GM23248 (cell line): Measurements from ENCODE around the gene SDHAF1. TPM values are rescaled to one million over a fixed set of nuclear protein-coding genes. Genes with fewer than 3 reads are reported as not detected.
A peak's percentile ranks its signal among the peaks of the same experiment; 100 is the strongest.
"Not testable (repeated sequence)": the region's sequence is repeated elsewhere in the genome, so short reads cannot be mapped to it uniquely, and the experiment has no call there.

ENCODE experiments used
- DNase-seq: peaks from one replicate; pipeline ENCODE4 v3.0.0-alpha.2; 2015
- H2AFZ ChIP-seq: fragments of 200-600 bp; sonication (generic); 2 replicates; pipeline ENCODE4 v1.6.1; 2016; ENCODE audit warnings: antibody characterized with exemption
- H3F3A ChIP-seq: fragments of 200-600 bp; sonication (generic); 2 replicates; pipeline ENCODE4 v1.6.1; 2016; ENCODE audit warnings: mild to moderate bottlenecking, antibody characterized with exemption, mixed run types; ENCODE audit not compliant: insufficient read depth
- H3K27ac ChIP-seq: fragments of 200-600 bp; sonication (generic); 2 replicates; pipeline ENCODE4 v1.5.1; 2016; ENCODE audit warnings: mild to moderate bottlenecking
- H3K27me3 ChIP-seq: fragments of 200-600 bp; sonication (generic); replicated peaks from 2 replicates; pipeline ENCODE4 v1.6.1; 2016; ENCODE audit warnings: mild to moderate bottlenecking; ENCODE audit not compliant: insufficient read depth
- H3K36me3 ChIP-seq: fragments of 200-600 bp; sonication (generic); 2 replicates; pipeline ENCODE4 v1.6.1; 2016; ENCODE audit warnings: low read depth, mild to moderate bottlenecking
- H3K4me1 ChIP-seq: fragments of 200-600 bp; sonication (generic); 2 replicates; pipeline ENCODE4 v1.6.1; 2016; ENCODE audit warnings: mild to moderate bottlenecking; ENCODE audit not compliant: insufficient read depth
- H3K4me2 ChIP-seq: fragments of 200-600 bp; sonication (generic); one replicate; pipeline ENCODE4 v1.6.1; 2016; ENCODE audit warnings: mild to moderate bottlenecking; ENCODE audit not compliant: unreplicated experiment
- H3K4me3 ChIP-seq: fragments of 200-600 bp; sonication (generic); 2 replicates; pipeline ENCODE4 v1.5.1; 2016; ENCODE audit warnings: mild to moderate bottlenecking
- H3K79me2 ChIP-seq: fragments of 200-600 bp; sonication (generic); 2 replicates; pipeline ENCODE4 v1.6.1; 2016; ENCODE audit warnings: mild to moderate bottlenecking; ENCODE audit not compliant: insufficient read depth
- H3K9ac ChIP-seq: fragments of 200-600 bp; sonication (generic); 2 replicates; pipeline ENCODE4 v1.6.1; 2016; ENCODE audit warnings: mild to moderate bottlenecking
- H3K9me2 ChIP-seq: fragments of 200-600 bp; sonication (generic); 2 replicates; pipeline ENCODE4 v1.6.1; 2016; ENCODE audit warnings: mixed run types, mild to moderate bottlenecking, moderate library complexity; ENCODE audit not compliant: insufficient read depth
- H3K9me3 ChIP-seq: fragments of 200-600 bp; sonication (generic); one replicate; pipeline ENCODE4 v1.6.1; 2017; ENCODE audit warnings: low read depth
- H4K20me1 ChIP-seq: fragments of 200-600 bp; sonication (generic); 2 replicates; pipeline ENCODE4 v1.6.0; 2016; ENCODE audit not compliant: insufficient read depth
- EZH2 ChIP-seq: fragments of 200-600 bp; sonication (generic); IDR thresholded peaks from 2 replicates; pipeline ENCODE4 v1.6.1; 2018; ENCODE audit warnings: antibody characterized with exemption, mild to moderate bottlenecking; ENCODE audit not compliant: insufficient read depth, poor library complexity, severe bottlenecking
- EZH2phosphoT487 ChIP-seq: fragments of 200-600 bp; sonication (generic); IDR thresholded peaks from 2 replicates; pipeline ENCODE4 v1.6.1; 2018; ENCODE audit warnings: antibody characterized with exemption, moderate library complexity, mild to moderate bottlenecking, low read depth; ENCODE audit not compliant: insufficient read depth
- WGBS, 2 experiments: methylation state at CpG; one replicate each; pipeline ENCODE4 v1.1.6; 2015 to 2017; ENCODE audit warnings: low lambda C conversion rate in 2 of 2, low coverage in 1 of 2; ENCODE audit errors: missing lambda C conversion rate in 2 of 2; 5-methylcytosine and 5-hydroxymethylcytosine counted together
- in situ Hi-C: fragments of 300-500 bp; cut with MboI; formaldehyde crosslinking; loops from 2 replicates; pipeline ENCODE4 v1.15.0; 2020
- polyA plus RNA-seq: library from polyadenylated mRNA; unstranded; fragments of >200 nt; fragmentation: Nextera tagmentation; extraction: Ambion mirVana; gene quantifications from 2 replicates; pipeline ENCODE4 v1.2.1, GENCODE V29; 2016
- total RNA-seq: library from RNA; depleted of rRNA; stranded (reverse); fragments of >200 nt; shearing (Covaris generic); gene quantifications from 2 replicates; pipeline ENCODE4 v1.2.3, GENCODE V29; 2014

SDHAF1 gene
- total and polyA plus RNA-seq, 2 experiments from 2014 or later = 17.2 to 49.7 TPM

DNA sequence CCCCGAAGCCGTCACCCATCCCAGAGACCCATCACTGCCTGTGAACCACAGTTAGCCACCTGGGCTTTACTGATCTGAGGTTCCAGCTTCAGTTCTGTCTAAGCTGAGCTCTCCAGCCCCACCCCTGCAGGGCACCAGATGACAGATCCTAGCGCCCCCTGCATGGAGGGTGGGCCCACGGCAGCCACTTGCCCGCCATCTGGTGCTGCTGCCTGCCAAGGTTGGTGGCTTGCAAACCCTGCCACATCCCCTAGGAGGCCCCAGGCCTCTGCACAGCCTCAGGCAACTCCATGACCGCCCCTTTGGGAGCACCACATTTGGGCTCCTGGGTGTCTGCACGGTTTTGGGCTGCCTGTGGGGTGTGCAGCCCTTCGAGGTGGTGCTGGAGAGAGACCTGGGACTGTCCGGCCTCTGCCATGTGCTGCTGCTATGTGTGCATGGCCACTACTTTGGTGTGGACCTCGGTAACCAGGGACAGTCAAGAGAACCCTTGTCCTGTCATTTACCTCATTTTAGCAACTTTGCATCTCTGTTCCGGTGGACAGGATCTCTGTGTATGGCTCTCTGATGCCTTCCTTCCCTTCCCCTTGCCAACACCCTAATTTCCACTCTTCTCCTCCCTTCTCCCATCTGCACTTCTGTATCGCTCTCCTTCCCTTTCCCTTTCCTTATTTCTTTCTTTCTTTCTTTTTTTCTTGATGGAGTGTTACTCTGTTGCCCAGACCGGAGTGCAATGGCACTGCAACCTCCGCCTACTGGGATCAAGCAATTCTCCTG is 17.4 kb upstream of the SDHAF1 start:
- 30 to 39% methylated on average over 14 of the region's 14 CpGs for WGBS, 2 experiments
- H3K4me1 ChIP-seq = no peaks in the 10 kb centered on the region
- H3K27me3 ChIP-seq = no peaks in the 10 kb centered on the region
- H3K4me2 ChIP-seq = no peak overlapping the region
- no peak overlapping the region for H3K9ac ChIP-seq
- peak; percentile 6 for DNase-seq
- no peaks in the 10 kb centered on the region for H3K9me3 ChIP-seq
- H2AFZ ChIP-seq = no peak overlapping the region
- no peak overlapping the region for H3K4me3 ChIP-seq
- no peaks in the 10 kb centered on the region for H3K36me3 ChIP-seq
- in situ Hi-C loops = no loop called here
- no peaks in the 10 kb centered on the region for H3F3A ChIP-seq
- H3K79me2 ChIP-seq = no peaks in the 10 kb centered on the region
- H4K20me1 ChIP-seq = no peaks in the 10 kb centered on the region
- TF ChIP-seq EZH2 (no peak), EZH2phosphoT487 (no peak)
- H3K27ac ChIP-seq = no peak overlapping the region
- H3K9me2 ChIP-seq = no peaks in the 10 kb centered on the region

DNA sequence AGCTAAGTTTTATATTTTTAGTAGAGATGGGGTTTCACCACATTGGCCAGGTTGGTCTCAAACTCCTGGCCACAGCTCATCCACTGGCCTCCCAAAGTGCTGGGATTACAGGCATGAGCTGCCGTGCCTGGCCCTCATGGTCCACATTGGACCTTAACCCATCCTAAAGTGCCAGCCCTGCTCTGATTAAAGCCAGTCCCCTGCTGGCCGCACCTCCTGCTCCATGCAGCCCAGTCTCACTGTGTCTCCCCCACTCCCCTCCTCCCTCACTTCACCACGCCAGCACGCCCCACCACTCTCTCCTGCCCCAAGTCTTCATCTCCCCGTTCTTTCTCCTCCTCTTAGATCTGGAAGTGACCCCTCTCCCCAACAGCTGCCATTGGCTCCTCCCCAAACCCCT is 16.7 kb upstream of the SDHAF1 start:
- Histone ChIP-seq H3K36me3 (no peaks in the 10 kb centered on the region), H3K4me3 (no peak overlapping the region), H3K4me1 (no peaks in the 10 kb centered on the region), H3K4me2 (no peak overlapping the region), H3K27ac (no peak overlapping the region), H3K79me2 (no peaks in the 10 kb centered on the region), H4K20me1 (no peaks in the 10 kb centered on the region), H3F3A (no peaks in the 10 kb centered on the region), H3K9me3 (no peaks in the 10 kb centered on the region), H3K9ac (no peak overlapping the region), H3K9me2 (no peaks in the 10 kb centered on the region), H2AFZ (no peak overlapping the region), H3K27me3 (no peaks in the 10 kb centered on the region)
- no peak for TF ChIP-seq EZH2
- TF ChIP-seq EZH2phosphoT487 = no peak
- DNase-seq = no peak
- in situ Hi-C loops = no loop called here
- 43 to 80% methylated on average over 1 to 5 of the region's 5 CpGs for WGBS, 2 experiments

DNA sequence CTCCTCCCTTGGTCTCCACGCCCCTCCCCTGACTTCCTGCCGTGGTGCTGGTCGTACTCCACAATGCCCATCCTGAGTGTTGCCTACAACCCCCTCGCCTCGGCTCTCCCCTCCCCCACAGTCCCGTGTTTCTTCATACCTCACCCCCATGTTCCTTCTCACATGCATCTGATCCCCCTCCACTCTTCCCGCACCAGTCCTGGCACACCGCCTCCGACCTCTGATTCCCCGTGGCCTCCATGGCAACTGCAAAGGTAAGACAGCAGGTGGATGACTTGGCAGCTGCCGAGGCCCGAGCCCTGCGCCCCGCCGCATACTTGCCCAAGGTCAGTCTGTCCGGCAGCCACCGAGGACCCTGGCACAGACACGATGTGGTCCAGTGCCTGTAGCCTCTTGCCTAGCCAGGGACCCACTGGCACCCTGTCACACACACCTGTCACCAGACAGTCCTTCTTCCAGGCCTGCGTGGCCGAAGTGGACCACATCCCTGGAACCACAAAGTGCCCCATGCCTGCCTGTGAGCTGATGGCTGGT is 16.1 kb upstream of the SDHAF1 start:
- no peaks in the 10 kb centered on the region for H3K36me3 ChIP-seq
- no peaks in the 10 kb centered on the region for H3F3A ChIP-seq
- no peaks in the 10 kb centered on the region for H3K4me1 ChIP-seq
- no peak overlapping the region for H3K4me3 ChIP-seq
- H3K9ac ChIP-seq = no peak overlapping the region
- no peaks in the 10 kb centered on the region for H3K79me2 ChIP-seq
- H3K4me2 ChIP-seq = no peak overlapping the region
- no peak for TF ChIP-seq EZH2phosphoT487
- TF ChIP-seq EZH2 = no peak
- no peaks in the 10 kb centered on the region for H3K9me3 ChIP-seq
- no peak for DNase-seq
- no peak overlapping the region for H3K27ac ChIP-seq
- no peak overlapping the region for H2AFZ ChIP-seq
- no peaks in the 10 kb centered on the region for H3K27me3 ChIP-seq
- WGBS, 2 experiments = 53 to 70% methylated on average over 15 to 20 of the region's 20 CpGs
- no peaks in the 10 kb centered on the region for H4K20me1 ChIP-seq
- H3K9me2 ChIP-seq = no peaks in the 10 kb centered on the region
- in situ Hi-C loops = no loop called here

DNA sequence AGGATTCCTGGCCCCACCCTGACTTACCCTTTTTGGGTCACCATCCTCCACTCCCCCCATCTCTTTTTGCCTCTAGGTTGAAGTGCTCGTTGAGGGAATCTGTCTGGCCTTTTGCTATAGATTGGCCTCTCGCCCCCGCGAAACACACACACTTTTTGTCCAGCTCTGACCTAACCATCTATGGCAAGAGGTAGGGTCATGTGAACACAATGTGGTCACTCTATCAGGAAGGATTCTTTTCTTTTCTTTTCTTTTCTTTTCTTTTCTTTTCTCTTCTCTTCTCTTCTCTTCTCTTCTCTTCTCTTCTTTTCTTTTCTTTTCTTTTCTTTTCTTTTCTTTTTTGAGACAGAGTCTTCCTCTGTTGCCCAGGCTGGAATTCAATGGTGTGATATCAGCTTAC is 14.0 kb upstream of the SDHAF1 start:
- in situ Hi-C loops, H3K4me2 ChIP-seq, H3K9me3 ChIP-seq, H3F3A ChIP-seq, H3K9ac ChIP-seq, H3K79me2 ChIP-seq, H3K27me3 ChIP-seq, H3K4me3 ChIP-seq, DNase-seq, H3K9me2 ChIP-seq, H3K27ac ChIP-seq, H3K4me1 ChIP-seq, H3K36me3 ChIP-seq, H4K20me1 ChIP-seq, H2AFZ ChIP-seq: not testable (repeated sequence)
- WGBS, 2 experiments = 45 to 58% methylated on average over 4 of the region's 4 CpGs
